ENCODE data around the gene VASH1. TPM values are rescaled to one million over a fixed set of nuclear protein-coding genes. Genes with fewer than 3 reads are reported as not detected.
A peak's percentile ranks its signal among the peaks of the same experiment; 100 is the strongest.

VASH1 gene
- total RNA-seq, 1 experiment from 2014 or later = 4.3 TPM

GRCh38 chr14:76771437-76771980 is 10.2 kb downstream of the VASH1 start:
- H3K4me1 ChIP-seq (replicated peaks; ENCODE audit: insufficient read depth) = peaks cover 17% of the 10 kb centered on the region
- ChIA-PET POLR2A (ENCODE audit: unreplicated experiment) (no interaction called here), CTCF (interaction anchor here (0.6 kb wide), 2 partner anchors 59 to 1895 kb away, joined by 5 to 12 read pairs; no protein-coding TSS in a partner anchor)
- no peak overlapping the region for H3K27ac ChIP-seq
- peaks cover 56% of the 10 kb centered on the region for H3K27me3 ChIP-seq (ENCODE audit: insufficient read depth, low read depth)
- no peaks in the 10 kb centered on the region for H3F3A ChIP-seq (ENCODE audit: insufficient read depth, low read depth)
- no peak overlapping the region for H2AFZ ChIP-seq
- no peaks in the 10 kb centered on the region for H3K36me3 ChIP-seq (ENCODE audit: low read depth)
- no peaks in the 10 kb centered on the region for H3K9me2 ChIP-seq (ENCODE audit: insufficient read depth)
- TF ChIP-seq EZH2 (IDR thresholded peaks at IDR 0.05; ENCODE audit: low read depth) (no peak), CTCF (conservative IDR thresholded peaks at IDR 0.05) (no peak)
- no TSS peak for BruUV-seq (replicated peaks)
- intact Hi-C loops (cut with micrococcal nuclease; ENCODE audit: unreplicated experiment) = no loop called here
- no peaks in the 10 kb centered on the region for H4K20me1 ChIP-seq (ENCODE audit: insufficient read depth)
- no peaks in the 10 kb centered on the region for H3K79me2 ChIP-seq (ENCODE audit: low read depth)
- no peak overlapping the region for H3K4me2 ChIP-seq
- DNase-seq = no peak
- H3K4me3 ChIP-seq = no peak overlapping the region
- H3K9me3 ChIP-seq (ENCODE audit: insufficient read depth, low read depth) = no peaks in the 10 kb centered on the region

- Histone ChIP-seq H3K4me3 (no peak overlapping the region), H3K4me2 (peak overlapping the region; percentile 58; the same call in 1 of the 2 replicates), H4K20me1 (ENCODE audit: insufficient read depth) (no peaks in the 10 kb centered on the region), H3K27me3 (ENCODE audit: insufficient read depth, low read depth) (peaks cover 48% of the 10 kb centered on the region), H3F3A (ENCODE audit: insufficient read depth, low read depth) (no peaks in the 10 kb centered on the region), H3K4me1 (replicated peaks; ENCODE audit: insufficient read depth) (peaks cover 17% of the 10 kb centered on the region), H3K9me3 (ENCODE audit: insufficient read depth, low read depth) (no peaks in the 10 kb centered on the region), H3K27ac (no peak overlapping the region), H3K36me3 (ENCODE audit: low read depth) (no peaks in the 10 kb centered on the region), H2AFZ (no peak overlapping the region), H3K9me2 (ENCODE audit: insufficient read depth) (no peaks in the 10 kb centered on the region), H3K79me2 (ENCODE audit: low read depth) (no peaks in the 10 kb centered on the region)
- no TSS peak for BruUV-seq (replicated peaks)
- TF ChIP-seq CTCF (conservative IDR thresholded peaks at IDR 0.05) = no peak
- no peak for TF ChIP-seq EZH2 (IDR thresholded peaks at IDR 0.05; ENCODE audit: low read depth)
- no peak for DNase-seq
- intact Hi-C loops (cut with micrococcal nuclease; ENCODE audit: unreplicated experiment) = loop anchor here (1.0 kb wide), 1 partner anchor 40 kb away; the partner anchor contains the start of gene ANGEL1
- ChIA-PET POLR2A (ENCODE audit: unreplicated experiment) (interaction anchor here (0.6 kb wide), 1 partner anchor 1841 kb away, joined by 3 read pairs; no protein-coding TSS in a partner anchor), CTCF (interaction anchor here (1.7 kb wide), 1 partner anchor 12 kb away, joined by 8 read pairs; no protein-coding TSS in a partner anchor)
Observed at GRCh38 chr14:76772300-76773187, 11.3 kb downstream of the VASH1 start.

GRCh38 chr14:76773188-76773885 is 12.1 kb downstream of the VASH1 start:
- intact Hi-C loops (cut with micrococcal nuclease; ENCODE audit: unreplicated experiment) = loop anchor here (1.0 kb wide), 1 partner anchor 39 kb away; the partner anchor contains the start of gene ANGEL1
- CTCF ChIA-PET = interaction anchor here (0.7 to 1.7 kb wide), 3 partner anchors 11 to 260 kb away, joined by 3 to 8 read pairs (median 4); no protein-coding TSS in a partner anchor
- Histone ChIP-seq H3K79me2 (ENCODE audit: low read depth) (no peaks in the 10 kb centered on the region), H3K9me2 (ENCODE audit: insufficient read depth) (no peaks in the 10 kb centered on the region), H3F3A (ENCODE audit: insufficient read depth, low read depth) (no peaks in the 10 kb centered on the region), H3K36me3 (ENCODE audit: low read depth) (no peaks in the 10 kb centered on the region), H3K4me3 (no peak overlapping the region), H3K4me1 (replicated peaks; ENCODE audit: insufficient read depth) (peaks cover 17% of the 10 kb centered on the region), H4K20me1 (ENCODE audit: insufficient read depth) (no peaks in the 10 kb centered on the region), H2AFZ (no peak overlapping the region), H3K27ac (no peak overlapping the region), H3K4me2 (peak overlapping the region; percentile 58), H3K27me3 (ENCODE audit: insufficient read depth, low read depth) (peaks cover 40% of the 10 kb centered on the region), H3K9me3 (ENCODE audit: insufficient read depth, low read depth) (no peaks in the 10 kb centered on the region)
- POLR2A ChIA-PET (ENCODE audit: unreplicated experiment) = interaction anchor here (0.7 kb wide), 1 partner anchor 325 kb away, joined by 9 read pairs; the partner anchor contains the start of gene CIPC
- no TSS peak for BruUV-seq (replicated peaks)
- DNase-seq = peak; percentile 84 to 96
- no peak for TF ChIP-seq EZH2 (IDR thresholded peaks at IDR 0.05; ENCODE audit: low read depth)
